Measurements from ENCODE around the gene GNAS-AS1.
"Not testable (repeated sequence)": the region's sequence is repeated elsewhere in the genome, so short reads cannot be mapped to it uniquely, and the experiment has no call there.

Gene GNAS-AS1

DNA sequence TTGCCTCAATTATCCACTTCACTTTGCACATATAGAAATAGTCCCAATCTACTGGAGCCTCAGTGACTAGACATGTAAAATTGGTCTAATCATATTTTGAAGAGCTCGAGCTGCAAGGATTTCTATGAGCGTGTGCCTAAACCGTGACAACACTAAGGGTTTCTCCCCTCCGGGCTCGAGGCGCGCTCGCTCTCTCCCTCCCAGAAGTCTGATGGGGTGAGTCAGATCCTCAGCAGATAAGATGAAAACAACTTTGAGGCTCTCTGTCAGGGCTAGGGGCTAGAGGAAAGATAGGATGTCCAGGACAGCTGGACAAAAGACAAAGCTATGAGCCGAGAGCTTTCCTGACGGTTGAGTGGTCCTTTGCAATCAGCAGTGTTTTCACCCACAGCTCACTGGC lies 16.8 kb downstream of the GNAS-AS1 start:
- no peak for DNase-seq

DNA sequence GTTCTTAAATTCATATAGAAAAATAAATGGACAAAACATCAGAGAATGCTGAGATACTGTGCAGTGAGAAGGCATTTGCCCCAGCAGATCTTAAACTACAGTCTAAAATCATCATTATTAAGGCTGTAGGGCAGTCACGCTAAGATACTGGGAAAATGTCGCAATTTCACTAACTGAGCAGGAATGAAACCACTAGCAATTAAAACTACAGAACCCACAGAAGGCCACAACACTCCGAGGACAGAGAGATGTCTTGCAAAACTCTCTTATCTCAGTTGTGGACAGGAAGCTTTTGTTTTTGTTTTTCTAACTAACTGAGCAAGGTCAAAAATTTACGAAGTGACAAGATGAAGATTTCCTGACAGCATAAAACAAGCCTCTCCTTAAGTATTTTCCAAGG lies 18.2 kb downstream of the GNAS-AS1 start:
- DNase-seq, result no peak

DNA sequence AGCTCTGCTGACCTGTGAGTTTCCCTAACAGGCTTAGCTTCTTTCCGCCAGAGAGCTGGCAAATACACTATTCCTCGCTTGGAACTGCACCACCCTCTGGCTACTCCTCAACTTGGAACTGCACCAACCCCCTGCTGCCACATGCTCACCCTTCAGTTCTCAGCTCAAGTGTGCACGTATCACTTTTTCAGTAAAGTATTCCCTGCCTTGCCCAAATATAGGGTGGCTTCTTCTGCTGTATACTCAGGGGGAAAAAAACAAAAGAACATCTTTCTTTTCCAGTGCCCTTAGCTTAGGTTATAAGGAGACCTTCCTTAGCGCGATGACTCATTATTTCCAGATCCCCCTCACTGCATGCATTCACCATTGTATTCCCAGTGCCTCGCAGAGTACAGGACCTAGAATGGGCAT lies 21.2 kb downstream of the GNAS-AS1 start:
- peak; percentile 49 for DNase-seq

DNA sequence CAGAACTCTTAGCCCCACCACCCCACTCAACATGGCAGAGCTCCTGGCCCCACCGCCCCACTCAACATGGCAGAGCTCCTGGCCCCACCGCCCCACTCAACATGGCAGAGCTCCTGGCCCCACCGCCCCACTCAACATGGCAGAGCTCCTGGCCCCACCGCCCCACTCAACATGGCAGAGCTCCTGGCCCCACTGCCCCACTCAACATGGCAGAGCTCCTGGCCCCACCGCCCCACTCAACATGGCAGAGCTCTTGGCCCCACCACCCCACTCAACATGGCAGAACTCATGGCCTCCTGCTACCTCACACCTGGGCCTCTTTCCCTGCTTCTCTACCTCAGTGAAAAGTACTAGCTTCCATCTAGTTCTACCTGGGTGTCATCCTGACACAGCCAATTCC lies 21.9 kb downstream of the GNAS-AS1 start:
- not testable (repeated sequence) for DNase-seq

DNA sequence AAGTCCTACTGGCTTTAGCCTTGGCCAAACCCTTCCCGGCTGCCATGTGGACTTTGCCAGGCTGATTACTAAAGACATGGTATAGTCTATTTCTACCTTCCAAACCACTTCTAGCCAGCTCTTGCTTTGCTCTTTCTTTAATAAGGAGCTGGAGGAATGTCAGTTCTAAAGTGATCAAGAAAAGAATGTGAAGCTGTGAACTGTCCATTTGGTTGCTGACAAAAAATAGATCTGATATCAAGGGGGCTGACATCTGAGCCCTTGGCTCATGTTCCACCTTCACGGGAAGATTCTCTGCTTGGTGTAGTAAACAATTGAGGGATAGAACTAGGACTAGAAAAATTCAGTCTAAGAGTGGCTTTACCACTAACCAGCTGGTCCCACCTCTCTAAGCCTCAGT lies 22.6 kb downstream of the GNAS-AS1 start:
- DNase-seq, result no peak

DNA sequence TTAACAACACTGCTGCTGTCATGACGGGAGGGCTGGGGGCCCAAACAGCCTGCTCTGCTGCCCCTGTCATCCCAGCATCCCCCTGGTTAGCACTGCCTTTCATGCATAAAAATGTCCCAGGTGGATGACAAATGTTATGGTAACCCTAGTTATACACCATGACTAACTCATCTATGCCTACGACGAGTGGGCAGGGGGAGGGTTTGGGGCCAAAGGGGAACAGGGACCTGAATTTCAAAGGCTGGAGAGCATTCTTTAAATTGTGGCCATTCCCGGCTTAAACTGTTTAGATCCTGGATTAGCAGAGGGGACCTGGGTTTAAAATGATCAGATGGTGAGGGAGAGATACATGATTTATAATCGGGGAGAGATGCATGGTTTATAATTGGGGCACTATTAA lies 24.4 kb downstream of the GNAS-AS1 start:
- no peak for DNase-seq

DNA sequence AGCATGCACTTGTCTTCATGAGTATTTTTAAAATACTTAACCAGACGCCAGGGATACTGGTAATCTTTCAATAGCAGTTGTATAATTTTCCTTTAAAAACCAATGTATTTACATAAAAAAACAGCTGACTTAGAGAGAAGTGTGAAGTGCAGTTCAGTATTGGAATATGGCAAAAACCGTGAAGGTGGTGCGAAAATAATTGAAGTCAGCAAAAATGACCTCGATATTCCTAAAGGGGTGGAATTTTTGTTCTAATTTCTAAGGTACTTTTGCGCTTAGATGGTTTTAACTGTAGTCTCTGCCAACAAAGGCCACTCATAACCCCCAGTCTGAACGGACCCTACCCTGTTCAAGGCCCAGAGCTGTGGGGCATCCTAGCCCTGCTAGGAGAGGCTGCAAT lies 25.3 kb downstream of the GNAS-AS1 start:
- DNase-seq, result no peak

DNA sequence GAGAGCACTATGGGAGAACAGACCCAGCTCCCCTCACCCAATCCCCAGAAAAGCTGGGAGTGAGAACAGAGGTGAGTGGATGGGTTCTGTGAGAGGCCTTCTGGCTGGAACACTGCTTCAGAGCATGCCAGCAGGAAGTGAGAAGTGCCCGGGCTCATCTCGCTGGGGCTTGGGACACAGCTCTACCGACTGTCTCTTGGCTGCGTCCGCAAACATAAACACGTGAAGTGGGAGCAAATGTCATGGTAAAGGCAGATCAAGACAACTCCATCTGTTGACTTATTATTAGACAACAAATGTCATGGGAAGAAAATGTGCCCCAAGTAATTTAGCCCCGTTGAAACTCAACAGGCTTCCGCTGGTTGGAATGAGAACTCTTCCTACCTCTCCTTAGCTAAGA lies 25.9 kb downstream of the GNAS-AS1 start:
- DNase-seq, result peak; percentile 46

DNA sequence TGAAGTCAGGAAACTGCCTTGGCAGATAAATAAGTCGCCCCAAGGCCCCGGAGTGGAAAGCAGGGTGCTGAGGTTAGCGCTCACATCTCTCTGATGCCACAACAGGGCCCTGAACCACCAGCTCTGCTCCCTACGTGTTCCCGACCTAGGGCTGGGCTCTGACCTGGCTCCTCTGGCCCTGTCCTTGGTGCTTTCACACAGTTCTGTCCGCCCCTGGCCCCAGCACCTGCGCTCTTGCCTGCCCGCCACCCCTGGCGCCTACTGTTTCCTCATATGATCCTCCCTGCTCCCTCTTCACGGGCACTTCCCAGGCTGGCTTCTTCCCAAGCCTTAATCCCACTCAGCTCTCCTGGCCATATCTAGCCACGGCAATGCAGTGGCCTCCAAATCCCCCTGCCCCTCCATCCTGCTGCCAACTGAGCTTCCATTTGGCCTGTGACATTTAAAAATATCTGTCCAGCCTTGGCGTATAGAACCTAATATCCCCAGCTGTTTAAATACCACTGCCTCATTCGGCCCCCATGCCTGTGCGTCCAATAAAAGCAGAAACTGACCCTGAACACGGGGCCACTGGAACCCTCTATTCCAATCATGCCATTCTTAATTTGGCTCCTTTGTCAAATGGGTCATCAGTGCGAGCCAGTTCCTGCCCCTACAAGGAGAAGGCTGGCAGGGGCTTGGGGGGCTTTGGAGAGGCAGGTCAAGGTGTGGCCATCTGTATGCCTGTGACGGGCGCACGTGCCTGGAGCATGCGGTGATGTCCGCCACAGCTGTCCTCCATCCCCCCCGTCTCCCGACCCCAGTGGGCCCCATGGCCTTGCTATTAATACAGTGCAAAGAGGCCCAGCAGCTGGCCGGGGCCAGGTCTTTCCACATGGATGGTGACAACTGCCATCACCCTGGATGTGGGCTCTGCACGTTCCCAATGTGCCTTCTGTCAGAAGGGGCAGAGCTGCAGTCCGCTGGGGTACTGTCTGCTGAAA lies 27.7 kb downstream of the GNAS-AS1 start:
- DNase-seq, result no peak

DNA sequence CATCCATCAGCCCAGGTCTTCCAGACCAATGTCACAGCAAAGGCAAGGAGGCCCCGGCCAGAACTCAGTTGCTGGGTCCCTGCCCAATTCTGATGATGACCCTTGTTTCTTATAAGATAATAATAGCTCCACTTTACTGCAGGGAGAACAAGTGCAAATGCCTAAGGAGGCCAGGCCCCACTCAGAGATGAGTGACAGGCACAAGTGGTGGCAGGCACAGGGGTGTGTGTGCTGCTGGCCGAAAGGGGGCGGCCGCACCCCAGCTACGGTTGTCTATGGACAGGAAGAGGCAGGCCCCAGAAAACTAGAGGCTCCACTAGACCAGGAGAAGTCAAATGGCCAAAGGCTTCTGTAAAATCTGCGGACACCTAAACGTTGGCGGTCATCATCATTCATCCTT lies 28.6 kb downstream of the GNAS-AS1 start:
- no peak for DNase-seq

DNA sequence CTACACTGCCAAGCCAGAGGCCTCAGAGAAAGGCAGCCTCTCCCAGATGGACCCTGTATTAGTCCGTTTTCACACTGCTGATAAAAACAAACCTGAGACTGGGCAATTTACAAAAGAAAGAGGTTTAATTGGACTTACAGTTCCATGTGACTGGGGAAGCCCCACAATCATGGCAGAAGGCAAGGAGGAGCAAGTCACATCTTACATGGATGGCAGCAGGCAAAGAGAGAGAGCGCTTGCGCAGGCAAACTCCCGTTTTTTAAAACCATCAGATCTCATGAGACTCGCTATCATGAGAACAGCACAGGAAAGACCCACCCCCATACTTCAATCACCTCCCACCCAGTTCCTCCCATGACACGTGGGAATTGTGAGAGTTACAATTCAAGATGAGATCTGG lies 30.2 kb downstream of the GNAS-AS1 start:
- DNase-seq, result not testable (repeated sequence)

DNA sequence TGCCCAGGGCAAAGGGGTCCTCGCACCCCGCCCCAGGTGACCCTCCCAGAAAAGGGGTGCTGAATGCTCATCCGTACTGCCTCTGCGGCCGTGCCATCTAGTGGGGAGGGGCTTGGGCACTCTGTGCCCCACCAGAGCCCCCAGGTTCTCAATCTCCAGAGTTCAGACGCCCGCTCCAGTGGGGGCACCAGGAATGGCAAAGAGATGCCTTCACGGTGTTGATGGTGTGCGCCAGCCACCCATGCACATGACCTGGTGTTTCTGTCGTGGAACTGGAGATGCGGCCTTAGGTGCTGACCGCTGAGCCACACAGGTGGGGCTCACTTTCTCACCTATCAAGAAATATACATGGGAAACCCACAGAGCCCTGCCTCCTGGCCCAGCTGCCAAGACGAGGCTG lies 30.8 kb downstream of the GNAS-AS1 start:
- no peak for DNase-seq

DNA sequence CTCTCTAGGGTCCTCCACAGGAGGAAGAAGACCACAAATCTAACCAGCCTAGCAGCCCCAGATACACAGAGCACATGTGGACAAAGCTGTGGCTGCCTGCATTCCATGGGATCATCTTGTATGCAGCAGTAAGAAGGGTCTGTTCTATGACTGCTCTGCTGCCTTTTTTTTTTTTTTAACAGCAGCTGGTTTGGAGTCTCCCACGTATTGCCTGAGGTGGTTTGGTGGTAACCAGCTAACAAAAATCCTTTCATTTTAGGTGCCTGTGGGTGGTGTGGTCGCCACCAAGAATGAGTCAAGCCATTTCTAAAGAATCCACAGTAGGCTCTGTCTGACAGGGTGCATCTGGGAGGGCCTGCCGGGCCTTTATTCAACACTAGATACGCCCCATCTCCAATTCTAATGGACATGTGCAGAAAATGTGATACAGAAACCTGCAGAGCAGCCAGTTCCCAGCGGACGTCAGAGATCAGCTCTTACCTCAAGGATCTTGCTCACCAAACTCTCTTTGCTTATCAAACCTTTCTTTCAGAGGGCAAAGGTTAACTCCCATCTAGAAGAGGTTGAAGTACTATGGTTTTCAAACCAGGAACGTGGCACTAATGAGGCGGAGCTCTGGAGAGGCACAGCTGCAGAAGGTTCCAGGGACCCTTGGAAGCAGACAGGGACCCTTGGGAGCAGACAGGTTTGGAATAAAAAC lies 32.0 kb downstream of the GNAS-AS1 start:
- no peak for DNase-seq

DNA sequence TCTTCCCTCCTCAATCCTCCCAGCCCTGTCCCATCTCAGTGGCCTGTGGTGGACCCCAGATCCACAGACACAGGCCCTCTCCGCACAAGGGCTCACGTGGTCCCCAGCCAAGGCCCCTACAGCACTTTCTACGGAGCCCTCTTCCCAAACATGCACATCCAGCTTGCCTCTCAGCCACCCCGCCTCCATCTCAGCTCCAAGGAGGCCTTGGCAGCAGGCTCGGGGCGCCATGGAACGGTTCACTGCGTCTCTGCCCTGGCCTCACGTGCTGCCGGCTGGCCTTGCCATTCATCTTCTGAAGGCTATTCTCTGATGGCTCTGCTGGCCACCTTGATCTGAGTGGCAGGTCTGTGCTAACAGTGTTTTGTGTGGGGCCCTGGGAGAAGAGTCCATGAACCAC lies 33.0 kb downstream of the GNAS-AS1 start:
- no peak for DNase-seq

DNA sequence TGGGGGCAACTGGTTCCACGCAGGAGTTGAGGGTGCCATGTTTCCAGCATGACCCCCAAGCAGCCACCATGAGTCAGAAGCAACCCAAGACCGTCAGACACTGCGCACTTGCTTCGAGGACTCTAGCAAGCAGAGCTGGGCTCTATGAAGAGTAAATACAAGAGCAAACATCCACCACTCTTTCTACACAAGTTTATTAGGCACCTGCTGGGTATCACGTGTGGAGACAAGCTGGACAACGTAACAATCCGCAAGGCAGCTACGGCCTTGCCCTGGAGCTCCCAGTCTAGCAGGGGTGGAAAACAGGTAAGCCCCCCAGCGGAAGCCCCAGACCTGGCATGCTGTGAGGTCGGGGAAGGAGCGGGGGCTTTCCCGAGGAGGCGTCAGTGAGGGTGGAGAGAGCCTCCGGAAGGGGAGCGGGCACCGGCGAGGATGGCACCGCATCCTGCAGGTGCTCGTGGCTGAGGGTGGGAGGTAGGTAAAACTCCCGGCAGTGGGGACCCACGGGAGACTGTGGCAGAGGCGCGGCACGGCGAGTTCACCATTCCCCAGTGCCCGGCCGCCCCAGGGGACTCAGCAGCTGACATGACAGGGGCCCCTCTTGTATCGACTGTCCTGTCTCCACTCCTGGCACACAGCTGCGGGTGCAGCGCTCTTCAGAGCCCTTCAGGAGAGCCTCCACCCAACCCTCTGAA lies 33.6 kb downstream of the GNAS-AS1 start:
- DNase-seq, result no peak

DNA sequence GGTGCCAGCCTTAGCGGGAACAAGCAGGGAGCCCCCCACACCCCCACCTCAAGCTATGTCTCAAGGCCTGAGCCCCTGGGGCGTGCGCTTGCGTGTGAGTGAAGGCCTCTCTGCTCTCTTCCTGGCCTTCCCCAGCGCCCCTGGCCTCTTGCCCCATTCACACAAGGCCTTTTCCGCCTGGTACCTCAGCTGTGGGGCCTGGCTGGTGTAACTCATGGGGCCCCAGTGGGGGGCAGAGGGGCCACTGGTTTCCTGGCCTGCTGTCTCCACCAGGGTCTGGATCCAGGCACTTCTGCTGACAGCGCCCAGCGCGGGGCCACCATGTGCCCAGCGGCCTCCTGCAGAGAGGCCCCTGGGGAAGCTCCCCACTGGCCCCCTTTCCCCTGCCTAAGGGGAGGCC lies 34.7 kb downstream of the GNAS-AS1 start:
- no peak for DNase-seq

DNA sequence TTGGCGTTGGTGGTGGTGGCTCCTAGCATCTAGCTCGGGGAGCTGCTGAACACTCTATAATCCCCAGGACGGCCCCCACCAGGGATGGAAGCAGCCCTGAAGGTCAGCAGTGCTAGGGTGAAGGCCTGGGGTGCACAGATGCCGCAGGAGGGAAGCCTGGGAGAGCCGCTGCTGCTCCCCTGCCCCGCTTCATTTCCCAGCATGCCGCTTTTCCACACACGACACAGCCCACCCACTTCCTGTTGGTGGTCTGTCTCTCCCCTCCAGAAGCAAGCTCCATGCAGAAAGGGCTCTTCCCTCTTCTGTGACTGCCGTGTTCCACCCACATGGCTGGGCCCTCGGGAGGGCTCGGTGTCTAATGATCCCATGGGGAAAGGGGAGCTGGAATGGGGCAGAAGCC lies 35.3 kb downstream of the GNAS-AS1 start:
- DNase-seq, result no peak

DNA sequence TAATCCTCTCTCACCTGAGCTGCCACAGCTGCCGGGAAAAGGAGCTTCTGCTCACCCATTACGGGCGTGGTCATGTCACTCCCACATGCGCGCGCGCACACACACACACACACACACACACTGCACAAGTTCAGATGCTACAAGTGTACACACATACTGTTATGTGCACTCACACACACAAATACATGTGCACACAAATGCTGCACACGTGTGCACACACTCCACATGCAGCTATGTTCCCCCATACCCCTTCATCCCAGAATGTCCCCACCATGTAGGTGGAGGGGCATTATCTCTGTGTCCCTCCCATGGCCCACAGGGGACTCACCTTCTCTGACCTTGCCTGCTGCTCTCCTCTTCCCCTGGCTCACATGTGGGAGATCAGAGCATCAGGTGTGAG lies 37.3 kb downstream of the GNAS-AS1 start:
- DNase-seq, result no peak

DNA sequence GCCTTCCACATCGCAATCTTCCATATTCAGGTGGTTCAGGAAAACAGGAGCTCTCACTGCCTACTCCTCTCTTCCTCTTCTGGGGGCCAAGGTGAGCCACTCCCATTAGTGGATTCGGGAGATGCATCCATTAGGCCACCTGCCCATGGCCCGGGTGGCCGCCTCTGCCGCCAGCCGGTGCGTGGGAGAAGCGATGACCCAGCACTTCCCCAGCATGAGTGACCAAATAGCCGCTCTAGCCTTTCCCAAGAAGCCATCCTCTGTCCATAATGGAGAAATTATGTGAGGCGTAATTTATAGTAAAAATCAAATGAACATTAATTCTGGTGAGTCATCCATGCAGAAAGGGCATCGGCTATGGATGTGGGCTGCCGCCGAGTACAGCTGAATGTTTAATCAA lies 39.4 kb downstream of the GNAS-AS1 start:
- no peak for DNase-seq

DNA sequence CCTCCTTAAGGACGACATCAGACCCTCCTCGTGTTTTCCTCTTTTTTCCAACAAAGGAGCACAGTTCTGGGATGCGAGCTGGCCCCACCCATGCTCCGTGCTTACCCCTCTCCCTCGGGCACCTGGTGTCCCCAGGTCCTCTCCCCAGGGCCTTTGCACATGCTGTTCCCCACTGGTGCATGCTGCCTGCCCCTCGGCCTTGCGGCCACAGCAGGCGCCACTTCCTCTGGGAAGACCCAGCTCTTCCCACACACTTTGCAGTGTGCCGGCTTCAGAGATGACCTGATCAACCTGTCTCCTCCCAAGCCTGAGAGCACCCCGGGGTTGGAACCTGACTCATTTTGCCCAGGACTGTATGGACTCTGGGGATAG lies 39.8 kb downstream of the GNAS-AS1 start:
- DNase-seq, result no peak

DNA sequence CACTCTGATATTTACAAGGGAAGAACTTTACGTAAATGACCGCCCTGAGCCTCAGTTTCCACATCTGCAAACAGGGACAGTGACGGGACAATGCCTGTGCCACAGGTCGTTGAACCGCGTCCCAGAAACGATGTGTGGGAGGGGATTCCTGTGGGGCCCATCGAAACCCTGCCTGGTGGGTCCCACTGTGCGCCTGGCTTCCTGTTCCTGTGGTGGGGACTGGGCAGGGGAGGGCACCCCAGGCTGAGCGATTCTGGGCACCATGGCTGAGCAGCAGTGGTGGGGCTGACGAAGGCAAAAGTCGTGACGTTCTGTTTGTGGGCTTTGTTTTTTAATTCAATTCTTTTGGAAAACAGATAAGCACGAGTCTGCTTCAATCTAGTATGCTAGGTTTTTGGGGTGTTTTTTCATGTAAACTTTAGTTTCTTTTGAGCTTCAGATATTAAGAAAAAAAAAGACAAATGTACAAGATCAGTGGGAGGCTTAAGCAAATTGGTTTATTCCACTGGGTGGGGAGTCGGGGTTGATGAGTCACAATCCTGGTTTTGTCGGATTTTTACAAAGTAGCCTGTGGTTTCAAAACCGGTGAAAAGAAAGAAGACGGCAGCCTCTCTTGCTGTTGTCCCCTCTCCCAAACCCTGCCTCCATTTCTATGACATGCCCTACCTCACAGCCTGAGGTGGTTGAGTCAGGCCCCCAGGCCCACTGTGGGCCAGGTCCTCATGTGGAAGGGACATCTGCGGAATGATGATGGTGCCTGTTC lies 40.4 kb downstream of the GNAS-AS1 start:
- DNase-seq, result no peak

DNA sequence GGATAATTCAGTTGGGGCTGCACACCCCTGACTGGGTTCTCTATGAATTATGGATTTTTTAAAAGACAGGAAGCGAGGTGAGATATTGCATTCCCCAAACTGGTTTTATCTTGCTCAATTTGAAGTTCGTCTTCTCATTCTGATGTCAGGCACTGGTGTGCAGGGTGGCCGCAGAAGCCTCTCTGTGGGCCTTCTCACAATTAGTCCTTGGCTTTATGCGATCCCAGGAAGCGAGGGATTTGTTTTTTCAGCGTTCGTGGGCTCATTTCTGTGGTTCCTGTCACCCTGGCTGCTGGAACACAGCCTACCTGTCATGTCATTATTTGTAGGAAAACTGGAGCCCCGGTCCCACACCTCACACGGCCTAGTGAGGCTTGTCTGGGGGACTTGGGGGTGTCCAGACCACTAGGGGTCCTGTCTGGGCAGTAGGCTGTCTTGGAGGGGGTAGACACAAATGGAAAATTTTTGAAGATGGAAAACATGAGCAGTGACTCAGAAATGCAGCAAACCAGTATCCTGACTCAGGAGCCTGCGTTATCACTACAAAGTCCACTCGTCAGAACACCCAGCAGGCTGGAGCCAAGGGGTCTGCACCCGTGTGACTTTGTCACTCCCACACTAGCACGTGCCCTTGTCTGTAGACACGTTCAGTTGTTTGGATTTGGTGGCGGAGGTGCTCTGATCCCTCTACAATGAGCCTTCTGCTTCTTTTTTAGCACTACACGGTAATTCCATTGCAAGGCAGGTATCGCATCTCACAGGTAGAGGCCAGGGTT lies 42.2 kb downstream of the GNAS-AS1 start:
- DNase-seq, result no peak
